Tibial nerve (tissue), 4 donors: ENCODE measurements around the gene CDH8.

Experiments
- EP300 ChIP-seq, 2 donors: sonication (generic); formaldehyde crosslinking; IDR thresholded peaks; one replicate each; pipeline ENCODE4 v1.6.1; 2017; ENCODE audit warnings: antibody characterized with exemption in 2 of 2, mild to moderate bottlenecking in 1 of 2
- POLR2A ChIP-seq, 2 donors: fragments of 450-650 bp; IDR thresholded peaks; one replicate each; pipeline ENCODE4 v1.6.1; 2017; ENCODE audit warnings: antibody characterized with exemption in 2 of 2, mild to moderate bottlenecking in 2 of 2, moderate library complexity in 2 of 2
- TF ChIP-seq, protein P1 (sequence below), 5 experiments: fragments of 200-600 bp in 3 of 5; fragments of 450-650 bp in 2 of 5; sonication (generic) in 3 of 5; IDR thresholded peaks; one replicate each; pipeline ENCODE4 v1.5.1; 2016 to 2019; ENCODE audit warnings: antibody characterized with exemption in 5 of 5, mild to moderate bottlenecking in 3 of 5, moderate library complexity in 2 of 5

DNA sequence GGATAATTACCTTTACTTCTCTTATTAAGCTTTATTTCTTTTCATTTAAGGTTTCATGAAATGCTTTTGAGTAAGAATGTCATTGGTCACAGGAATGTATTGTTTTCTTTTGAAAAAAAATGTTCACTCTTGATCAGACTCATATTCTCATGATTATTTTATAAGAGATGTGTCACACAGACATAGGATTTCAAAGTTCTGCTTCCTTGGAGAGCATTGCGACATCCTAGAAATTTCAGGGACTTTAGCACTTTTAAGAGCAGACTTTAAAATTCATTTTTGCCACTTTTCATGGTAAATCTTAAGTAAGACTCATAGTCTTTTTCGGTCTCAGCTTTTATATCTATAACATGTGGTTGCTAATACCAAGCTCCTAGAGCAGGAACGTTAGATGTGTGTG is 314.7 kb downstream of the CDH8 start:
- TF ChIP-seq, protein P1, sequence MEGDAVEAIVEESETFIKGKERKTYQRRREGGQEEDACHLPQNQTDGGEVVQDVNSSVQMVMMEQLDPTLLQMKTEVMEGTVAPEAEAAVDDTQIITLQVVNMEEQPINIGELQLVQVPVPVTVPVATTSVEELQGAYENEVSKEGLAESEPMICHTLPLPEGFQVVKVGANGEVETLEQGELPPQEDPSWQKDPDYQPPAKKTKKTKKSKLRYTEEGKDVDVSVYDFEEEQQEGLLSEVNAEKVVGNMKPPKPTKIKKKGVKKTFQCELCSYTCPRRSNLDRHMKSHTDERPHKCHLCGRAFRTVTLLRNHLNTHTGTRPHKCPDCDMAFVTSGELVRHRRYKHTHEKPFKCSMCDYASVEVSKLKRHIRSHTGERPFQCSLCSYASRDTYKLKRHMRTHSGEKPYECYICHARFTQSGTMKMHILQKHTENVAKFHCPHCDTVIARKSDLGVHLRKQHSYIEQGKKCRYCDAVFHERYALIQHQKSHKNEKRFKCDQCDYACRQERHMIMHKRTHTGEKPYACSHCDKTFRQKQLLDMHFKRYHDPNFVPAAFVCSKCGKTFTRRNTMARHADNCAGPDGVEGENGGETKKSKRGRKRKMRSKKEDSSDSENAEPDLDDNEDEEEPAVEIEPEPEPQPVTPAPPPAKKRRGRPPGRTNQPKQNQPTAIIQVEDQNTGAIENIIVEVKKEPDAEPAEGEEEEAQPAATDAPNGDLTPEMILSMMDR (IDR thresholded peaks at IDR 0.05) = no peak
- TF ChIP-seq POLR2A (IDR thresholded peaks at IDR 0.05) (no peak), EP300 (IDR thresholded peaks at IDR 0.05) (no peak)
